Kidney (tissue), 14 donors: ENCODE measurements around the gene ATL2. TPM values are rescaled to one million over a fixed set of nuclear protein-coding genes. Genes with fewer than 3 reads are reported as not detected.
A peak's percentile ranks its signal among the peaks of the same experiment; 100 is the strongest.

ENCODE experiments used
- DNase-seq, 5 donors: peaks; one replicate each; pipeline ENCODE4 v3.0.0-alpha.2; 2013 to 2020
- FAIRE-seq: peaks from 2 replicates; lab custom pipeline; 2012; peaks lifted over from hg19 to GRCh38; lab: Jason Lieb, UNC
- H3K27ac ChIP-seq, 2 donors: one replicate each; pipeline ENCODE4 v1.7.0; 2013; ENCODE audit warnings: low read depth in 2 of 2, low read length in 2 of 2, inconsistent platforms in 1 of 2
- H3K27me3 ChIP-seq: one replicate; pipeline ENCODE4 v1.7.1; 2013; ENCODE audit warnings: low read length, inconsistent platforms; ENCODE audit not compliant: control insufficient read depth, insufficient read depth
- H3K36me3 ChIP-seq, 3 donors: one replicate each; pipeline versions ENCODE4 v1.7.0 to v1.7.1; 2013; ENCODE audit warnings: low read length in 3 of 3, control low read depth in 1 of 3, inconsistent platforms in 1 of 3; ENCODE audit not compliant: insufficient read depth in 3 of 3, control insufficient read depth in 2 of 3
- H3K4me1 ChIP-seq, 3 donors: one replicate each; pipeline versions ENCODE4 v1.7.0 to v1.7.1; 2013; ENCODE audit warnings: low read length in 3 of 3, inconsistent platforms in 1 of 3, low read depth in 1 of 3; ENCODE audit not compliant: control insufficient read depth in 2 of 3, insufficient read depth in 2 of 3
- H3K4me3 ChIP-seq, 3 donors: one replicate each; pipeline versions ENCODE4 v1.7.0 to v1.8.1; 2013; ENCODE audit warnings: low read length in 3 of 3, control low read depth in 1 of 3, inconsistent platforms in 1 of 3
- H3K9ac ChIP-seq, 3 donors: one replicate each; pipeline versions ENCODE4 v1.7.0 to v1.7.1; 2013; ENCODE audit warnings: low read length in 3 of 3, control low read depth in 1 of 3, inconsistent platforms in 1 of 3
- H3K9me3 ChIP-seq, 3 donors: one replicate each; pipeline versions ENCODE4 v1.7.0 to v1.7.1; 2013; ENCODE audit warnings: low read length in 3 of 3, control low read depth in 1 of 3, inconsistent platforms in 1 of 3; ENCODE audit not compliant: control insufficient read depth in 2 of 3, insufficient read depth in 1 of 3
- CTCF ChIP-seq: IDR thresholded peaks from 3 replicates; pipeline ENCODE4 v1.5.1; 2012; ENCODE audit warnings: mild to moderate bottlenecking, moderate library complexity, borderline replicate concordance; ENCODE audit not compliant: insufficient read depth; ENCODE audit errors: extremely low read depth
- intact Hi-C: fragments of 100-400 bp; cut with DNase I; formaldehyde crosslinking; loops from one replicate; pipeline ENCODE4 v1.11.1; 2022
- polyA plus RNA-seq: library from polyadenylated mRNA; stranded (reverse); fragments of 350-450 nt; fragmentation: Illumina TruSeq; extraction: RNeasy Lipid Tissue Mini Kit (QIAGEN cat#74804); gene quantifications from one replicate; pipeline ENCODE4 v1.2.3, GENCODE V29; 2014; ENCODE audit warnings: low read depth, low replicate concordance; ENCODE audit not compliant: insufficient read depth
- total RNA-seq: library from RNA; stranded (reverse); fragmentation: NEBNext Ultra II Directional; extraction: Animal tissue kit (Norgen Biotek cat#: 25700); gene quantifications from one replicate; pipeline ENCODE4 v1.2.1, GENCODE V29; 2021
- donor health status: control.
- donor health status: control.
- donor health status: control.
- donor health status: control.
- donor health status: control.
- donor health status: DM: yes; HTN: yes; CAD: no.
- donor health status: Normal renal cell carcinoma (clear cell type).

The ATL2 gene
- total and polyA plus RNA-seq, 2 donors from 2014 or later = 22.0 to 52.1 TPM

GRCh38 chr2:38256610-38257009 is 120.5 kb downstream of the ATL2 start:
- FAIRE-seq (no peak), DNase-seq (no peak)
- Histone ChIP-seq H3K36me3 (no peaks in the 10 kb centered on the region), H3K27ac (no peak overlapping the region), H3K9ac (no peak overlapping the region), H3K9me3 (no peaks in the 10 kb centered on the region), H3K4me1 (no peaks in the 10 kb centered on the region), H3K4me3 (no peak overlapping the region), H3K27me3 (no peaks in the 10 kb centered on the region)
- intact Hi-C loops = no loop called here
- no peak for TF ChIP-seq CTCF

DNA sequence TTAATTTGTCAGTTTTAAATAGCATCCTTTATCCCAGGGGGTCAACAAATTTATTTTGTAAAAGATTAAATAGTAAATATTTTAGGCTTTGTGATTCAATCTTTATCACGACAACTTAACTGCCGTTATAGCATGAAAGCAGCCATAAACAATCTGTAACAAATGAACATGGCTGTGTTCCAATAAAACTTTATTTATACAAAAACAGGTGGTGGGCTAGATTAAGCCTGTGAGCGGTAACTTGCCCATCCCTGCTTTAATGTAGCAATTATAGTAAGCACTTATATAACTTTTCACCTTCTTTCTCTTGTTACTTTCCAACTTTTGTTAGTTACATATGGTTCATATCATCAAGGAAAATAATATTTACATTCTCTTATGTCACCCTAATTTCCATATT is 121.9 kb downstream of the ATL2 start:
- DNase-seq = no peak
- no peaks in the 10 kb centered on the region for H3K36me3 ChIP-seq
- no peak overlapping the region for H3K27ac ChIP-seq
- no peak for FAIRE-seq
- no peak overlapping the region for H3K9ac ChIP-seq
- no peaks in the 10 kb centered on the region for H3K4me1 ChIP-seq
- H3K4me3 ChIP-seq = no peak overlapping the region
- H3K9me3 ChIP-seq = no peaks in the 10 kb centered on the region
- no peaks in the 10 kb centered on the region for H3K27me3 ChIP-seq
- no peak for TF ChIP-seq CTCF
- intact Hi-C loops = no loop called here

- Histone ChIP-seq H3K36me3 (no peaks in the 10 kb centered on the region), H3K4me1 (no peaks in the 10 kb centered on the region), H3K9ac (no peak overlapping the region), H3K4me3 (no peak overlapping the region), H3K9me3 (no peaks in the 10 kb centered on the region), H3K27me3 (no peaks in the 10 kb centered on the region), H3K27ac (no peak overlapping the region)
- TF ChIP-seq CTCF = no peak
- DNase-seq (peak in 4 of 5 donors; percentile 61 to 72 (median 70)), FAIRE-seq (no peak)
- intact Hi-C loops = no loop called here
Measured at GRCh38 chr2:38254796-38255195, 122.3 kb downstream of the ATL2 start.

- Histone ChIP-seq H3K9me3 (no peaks in the 10 kb centered on the region), H3K27me3 (no peaks in the 10 kb centered on the region), H3K4me1 (peaks cover 0 to 6% (median 0%) of the 10 kb centered on the region in 3 donors), H3K4me3 (no peak overlapping the region), H3K27ac (no peak overlapping the region), H3K36me3 (no peaks in the 10 kb centered on the region), H3K9ac (no peak overlapping the region)
- intact Hi-C loops = no loop called here
- DNase-seq = no peak
- FAIRE-seq = no peak
- no peak for TF ChIP-seq CTCF
Measured at GRCh38 chr2:38251940-38252339, 125.1 kb downstream of the ATL2 start.
